CD4-positive, alpha-beta T cell treated with Interleukin-15 for 4 hours (primary cell): ENCODE results near the gene ARL15.

Experiments
- DNase-seq: peaks from one replicate; pipeline ENCODE4 v3.0.0-alpha.2; 2020; ENCODE audit warnings: low spot score

ARL15 gene

DNA sequence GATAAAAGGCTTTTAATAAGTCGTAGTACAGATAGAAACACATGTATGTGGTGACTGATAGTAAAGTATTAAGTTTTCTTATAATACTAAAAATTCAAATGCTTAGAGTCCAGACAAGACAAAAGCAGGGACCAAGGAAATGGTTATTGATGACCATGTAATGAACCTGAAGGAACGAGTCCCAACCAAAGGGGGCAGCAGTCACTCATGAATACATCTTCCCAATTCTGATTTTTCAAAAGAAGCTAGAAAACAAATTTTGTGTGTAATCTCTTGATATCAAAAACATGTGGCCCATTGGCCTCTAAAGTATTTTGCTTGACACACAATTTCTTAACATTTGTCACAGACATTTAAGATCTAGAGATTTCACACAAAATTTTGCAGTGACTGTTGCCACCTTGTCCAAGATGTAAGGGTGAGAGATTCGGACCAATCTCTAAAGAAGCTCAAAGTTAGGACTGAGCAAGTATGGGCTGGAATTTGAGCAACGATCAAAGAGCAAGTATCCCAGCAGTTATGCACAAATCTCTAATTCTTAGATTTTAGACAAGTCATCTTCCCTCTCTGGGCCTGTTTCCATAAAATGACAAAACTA lies 66.8 kb downstream of the ARL15 start:
- peak; percentile 17 for DNase-seq

DNA sequence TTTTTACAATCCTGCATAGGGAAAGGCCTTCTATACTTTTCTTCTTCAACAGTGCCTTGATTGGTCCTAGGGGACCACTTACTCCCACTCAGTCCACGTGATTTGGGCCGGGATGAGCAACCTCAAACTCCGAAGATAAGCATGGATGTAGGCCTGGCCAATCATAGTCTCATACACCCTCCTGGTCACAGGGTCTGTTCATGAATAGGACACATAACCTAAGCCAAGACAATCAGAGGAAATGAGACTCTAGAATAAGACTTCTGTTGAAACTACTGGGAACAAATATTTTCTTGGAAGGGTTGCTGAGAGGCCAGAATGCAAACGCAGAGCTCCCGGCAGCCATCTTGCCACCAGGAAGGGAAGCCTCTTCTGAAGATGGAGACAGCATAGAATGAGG lies 68.1 kb downstream of the ARL15 start:
- DNase-seq: no peak

DNA sequence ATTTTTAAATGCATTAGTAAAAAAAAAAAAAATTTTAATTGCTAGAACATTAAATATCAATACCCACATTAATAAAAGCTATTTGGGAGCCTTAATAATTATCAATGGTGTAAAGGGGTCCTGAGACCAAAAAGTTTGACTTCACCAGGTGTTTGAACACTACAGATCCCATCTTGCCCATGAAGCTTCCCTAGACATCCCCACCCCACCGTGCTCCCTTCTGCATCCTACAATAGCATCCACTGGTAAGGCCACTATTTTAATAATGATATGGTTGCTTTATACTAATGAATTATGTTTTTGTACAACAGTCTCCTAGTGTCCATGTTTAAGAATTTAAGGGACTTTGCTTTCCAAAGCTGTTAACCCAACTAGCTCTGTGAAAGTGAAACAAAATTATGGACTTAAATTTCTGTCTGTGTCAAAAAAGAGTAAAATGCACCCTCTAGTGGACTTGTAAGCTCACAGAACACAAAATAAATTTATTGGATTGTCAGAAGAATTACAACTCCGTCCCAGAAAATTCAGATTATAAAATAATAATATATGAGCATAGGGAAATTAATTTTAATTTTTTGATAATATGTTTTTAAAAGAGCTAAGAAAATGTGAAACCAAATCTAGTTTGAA lies 76.0 kb downstream of the ARL15 start:
- no peak for DNase-seq

DNA sequence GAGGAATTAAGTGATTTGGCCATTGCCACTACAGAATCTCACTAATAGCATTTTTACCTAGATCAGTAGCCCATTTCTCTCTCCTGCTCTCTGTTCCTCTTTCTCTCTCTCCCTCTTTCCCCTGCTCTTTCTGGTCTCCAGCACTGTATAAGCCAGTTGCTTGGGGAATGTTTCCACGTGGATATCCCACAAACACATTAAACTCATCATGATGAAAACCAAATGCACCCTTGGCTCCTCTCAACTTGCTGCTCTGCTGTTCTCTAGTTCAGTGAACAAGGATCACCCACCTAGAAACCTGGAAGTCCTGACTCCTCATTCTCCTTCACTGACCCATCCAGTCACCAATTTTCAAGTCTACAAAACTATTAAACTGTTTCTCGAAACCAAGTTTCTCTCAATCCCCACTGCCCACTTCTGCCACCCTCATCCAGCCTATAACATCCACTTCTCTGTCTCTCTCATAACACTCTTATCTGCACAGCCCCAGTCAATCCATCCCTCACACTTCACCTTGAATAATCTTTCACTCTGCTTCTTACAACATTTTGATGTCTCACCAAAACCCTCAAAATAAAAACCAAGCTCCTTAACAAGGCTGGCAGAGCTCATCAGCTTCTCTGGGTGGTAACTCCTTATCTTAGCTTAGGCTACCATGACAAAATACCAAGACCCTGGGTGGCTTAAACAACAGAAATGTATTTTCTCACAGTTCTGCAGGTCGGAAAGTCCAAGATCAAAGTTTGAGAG lies 79.3 kb downstream of the ARL15 start:
- no peak for DNase-seq

DNA sequence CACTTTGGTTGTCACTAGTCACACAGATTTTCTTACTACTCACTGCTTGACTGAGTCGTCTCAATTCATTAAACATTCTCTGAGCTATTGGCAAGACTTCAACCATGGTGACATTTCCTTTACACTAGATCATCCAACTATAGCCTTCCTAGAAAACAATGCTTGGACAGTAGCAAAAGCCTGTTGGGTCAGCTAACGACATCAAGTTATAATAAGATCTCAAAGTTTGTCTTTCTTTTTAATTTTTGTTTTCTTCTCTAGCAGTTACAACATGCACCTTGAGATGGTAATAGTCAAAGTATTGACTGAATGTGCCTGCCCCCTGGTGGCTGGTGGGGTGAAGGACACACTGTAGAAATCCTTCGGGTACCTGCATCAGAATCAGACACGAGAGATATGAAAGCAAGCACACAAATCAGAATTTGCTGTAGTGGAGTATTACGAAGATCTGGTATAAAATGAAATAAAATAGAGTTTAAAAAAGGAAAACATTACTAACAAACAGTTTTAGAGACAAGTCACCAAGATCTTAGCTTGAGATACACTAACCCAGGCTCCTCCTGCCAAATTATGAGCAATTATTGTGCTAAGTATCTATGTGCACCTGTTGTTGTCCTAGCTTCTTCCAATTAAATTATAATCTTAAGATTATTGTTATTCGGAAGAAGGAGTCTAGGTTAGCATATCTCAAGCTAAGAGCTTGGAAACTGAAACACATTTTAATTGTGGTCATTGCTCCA lies 81.2 kb downstream of the ARL15 start:
- peak; percentile 66 for DNase-seq

DNA sequence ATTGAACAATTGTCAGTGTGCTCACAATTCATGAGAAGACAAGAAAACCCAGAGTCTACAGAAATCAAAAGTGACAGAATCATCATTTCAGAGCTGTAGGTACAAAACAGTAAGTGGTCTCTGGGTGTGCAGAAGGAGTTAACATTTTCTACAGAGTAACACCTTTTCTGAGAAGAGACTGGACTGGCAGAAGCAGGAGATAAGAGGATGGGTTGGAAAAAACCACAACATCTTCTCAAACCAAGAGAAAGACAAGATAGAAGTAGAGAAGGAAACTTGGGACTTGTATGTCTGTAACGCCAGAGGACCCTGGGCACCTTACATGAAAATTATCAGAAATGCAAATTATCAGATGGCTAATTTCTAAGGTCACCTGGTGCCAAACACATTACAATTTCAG lies 82.6 kb downstream of the ARL15 start:
- DNase-seq: no peak

DNA sequence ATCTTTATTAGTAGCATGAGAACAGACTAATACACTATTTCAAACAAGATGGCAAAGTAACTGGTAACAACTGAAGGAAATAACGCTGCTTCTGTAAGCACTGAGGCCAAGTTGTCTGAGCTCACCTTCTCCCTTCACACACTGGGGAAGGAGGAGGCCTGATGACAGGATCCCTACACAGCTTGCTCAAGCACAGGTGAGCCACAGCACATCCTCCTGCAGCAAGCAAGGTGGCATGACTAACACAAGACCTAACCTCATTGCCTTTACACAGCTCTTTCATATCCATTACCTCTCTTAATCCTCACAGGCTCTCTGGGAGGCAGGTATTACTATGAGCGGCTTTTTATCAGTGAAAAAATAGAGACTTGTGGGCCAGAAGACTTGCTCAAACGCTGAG lies 83.3 kb downstream of the ARL15 start:
- DNase-seq: no peak

DNA sequence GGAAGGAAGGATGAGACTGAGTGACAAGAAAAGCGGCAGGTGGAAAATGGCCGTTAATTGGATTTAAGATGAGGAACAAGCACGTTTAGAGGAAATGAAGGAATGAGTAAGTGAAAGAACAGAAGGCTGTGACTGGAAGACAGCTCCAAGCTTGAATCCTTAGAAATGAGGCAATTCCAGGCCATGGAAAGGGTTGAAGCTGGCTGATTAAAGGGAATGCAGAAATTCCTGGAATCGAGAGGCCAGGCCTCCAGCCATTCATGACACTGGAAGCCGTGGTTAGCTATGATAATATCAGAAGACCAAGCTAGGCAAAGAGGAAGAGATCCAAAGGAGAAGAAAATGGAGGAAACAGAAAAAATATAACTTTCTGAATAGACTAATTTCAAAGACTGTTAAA lies 84.2 kb downstream of the ARL15 start:
- no peak for DNase-seq

DNA sequence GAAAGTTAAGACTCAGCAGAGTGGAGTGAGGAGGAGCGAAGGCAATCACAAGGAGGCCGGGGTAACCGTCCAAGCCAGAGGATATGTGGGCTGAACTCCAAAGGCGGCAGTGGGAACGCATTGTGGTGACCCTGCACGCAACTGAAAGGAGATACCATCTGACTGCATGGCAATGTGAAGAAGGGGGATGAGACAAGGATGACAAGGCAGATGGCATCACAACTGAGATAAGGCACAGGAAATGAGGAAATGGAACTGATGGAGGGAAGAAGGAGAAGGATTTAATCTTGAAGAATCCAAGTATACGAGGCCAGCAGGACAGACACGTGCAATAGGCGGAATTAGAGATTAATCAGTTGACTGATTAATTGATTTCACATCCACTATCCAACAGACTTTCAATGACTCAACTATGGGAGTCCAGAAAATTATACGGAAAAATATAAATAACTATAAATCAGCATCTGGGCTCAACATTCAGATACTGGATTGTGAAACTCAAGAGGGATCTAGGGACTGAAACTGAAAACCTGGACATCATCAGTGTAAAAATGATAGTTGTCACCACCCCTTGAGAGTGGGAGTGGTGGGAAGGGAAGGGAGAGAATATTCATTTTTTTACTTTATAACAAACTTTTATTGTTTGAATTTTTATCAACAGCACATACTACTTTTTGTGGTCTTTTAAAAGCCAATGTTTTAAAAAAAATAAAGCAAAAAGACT lies 86.1 kb downstream of the ARL15 start:
- DNase-seq: no peak

DNA sequence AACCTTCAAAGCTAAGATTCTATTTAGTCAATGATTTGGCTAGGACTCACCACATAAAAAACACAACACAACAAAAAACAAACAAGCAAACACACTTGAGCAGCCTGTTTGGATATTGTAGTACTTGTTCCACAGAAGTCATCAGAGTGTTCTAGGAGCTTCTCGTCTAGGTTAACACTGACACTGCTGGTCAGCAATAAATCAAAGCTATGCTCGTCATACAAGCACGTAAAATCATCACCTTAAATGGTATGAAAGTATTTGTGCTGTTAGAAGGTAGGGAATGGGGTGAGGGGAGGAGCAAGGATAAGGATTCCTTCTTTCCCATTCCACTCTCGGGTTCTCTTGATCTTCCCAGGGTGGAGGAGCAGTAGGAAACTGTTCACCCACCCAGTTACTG lies 88.0 kb downstream of the ARL15 start:
- DNase-seq: no peak

DNA sequence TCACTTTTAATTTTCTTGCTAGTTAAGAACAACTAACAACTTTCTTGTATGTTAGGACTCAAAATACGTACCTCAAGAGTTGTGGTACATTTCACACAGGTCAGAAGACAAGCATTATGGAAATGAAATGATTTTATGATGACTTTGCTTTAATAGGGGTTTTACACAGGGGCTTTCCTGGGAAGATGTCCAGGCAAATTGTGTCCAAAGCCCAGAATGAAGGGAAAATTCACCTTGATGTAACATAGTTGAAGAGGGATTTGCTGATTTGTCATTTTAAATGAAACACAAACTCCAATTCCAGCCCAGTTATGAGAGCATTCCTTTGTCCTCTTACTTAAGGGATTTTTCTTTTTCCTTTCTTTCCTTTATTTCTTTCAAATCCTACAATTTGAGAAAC lies 89.2 kb downstream of the ARL15 start:
- no peak for DNase-seq

DNA sequence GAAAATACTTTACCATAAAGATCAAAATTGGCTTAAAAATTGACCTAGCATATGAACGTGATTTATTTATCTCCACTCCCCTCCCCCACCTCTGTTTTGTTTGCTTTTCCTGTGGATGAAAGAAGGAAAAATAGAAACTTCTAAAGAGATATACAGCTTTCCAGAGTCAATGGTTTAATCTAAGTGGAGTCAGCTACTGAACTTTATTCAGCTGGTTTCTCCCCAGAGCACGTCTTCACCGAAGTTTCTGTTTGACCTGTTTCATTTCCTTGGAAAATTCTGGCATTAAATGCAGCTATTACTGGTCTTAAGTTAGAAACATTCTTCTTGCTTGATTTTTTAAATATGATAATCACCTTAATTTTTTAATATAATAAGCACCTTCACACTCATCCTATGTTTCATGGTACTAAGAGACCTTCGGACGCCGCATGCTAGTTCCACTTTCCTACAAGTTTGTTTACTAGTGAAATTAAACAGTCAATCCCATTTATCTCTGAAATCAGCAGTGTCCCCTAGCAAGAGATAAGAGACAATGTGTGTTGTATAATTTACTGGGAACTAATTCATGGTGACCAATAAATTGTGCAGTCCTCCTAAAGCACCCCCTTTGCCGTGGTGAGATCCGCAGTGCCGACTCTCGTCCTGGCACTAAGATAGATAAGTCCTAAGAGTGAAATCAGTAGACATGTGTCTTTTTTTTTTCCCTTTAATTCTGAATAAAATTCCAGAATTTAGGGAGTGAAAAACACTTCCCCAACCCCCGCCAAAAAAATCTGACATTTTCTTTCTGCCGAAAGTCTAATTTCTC lies 89.9 kb downstream of the ARL15 start:
- no peak for DNase-seq

DNA sequence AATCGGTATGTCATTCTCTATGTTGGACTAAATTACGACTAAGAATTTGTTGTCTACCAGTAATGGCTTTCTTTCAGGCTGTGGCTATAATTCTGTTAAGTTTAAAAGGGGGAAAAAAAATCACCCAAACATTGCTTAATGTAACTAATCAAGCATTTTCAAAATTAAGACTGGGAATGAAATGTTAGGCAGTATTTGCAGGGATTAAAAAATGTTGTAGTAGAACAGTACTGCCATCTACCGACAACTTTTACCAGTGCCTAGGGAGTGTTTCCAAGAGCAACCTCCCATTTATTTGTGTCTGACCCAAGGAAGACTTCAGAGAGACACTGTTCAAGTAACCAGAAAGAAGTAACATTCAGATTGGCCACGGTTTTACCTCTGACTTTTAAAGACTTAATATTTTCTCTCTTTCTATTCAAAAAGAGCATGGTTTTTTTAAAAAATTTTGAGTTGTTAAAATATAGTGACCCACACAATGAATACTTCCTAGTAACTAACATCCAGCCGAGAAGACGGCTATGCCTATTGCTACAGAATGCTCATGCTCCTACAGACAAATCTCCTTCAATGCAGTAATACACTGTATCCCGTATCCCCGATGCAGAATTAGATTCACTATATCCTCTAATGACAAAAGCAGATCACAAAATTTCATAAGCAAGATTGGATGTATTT lies 92.4 kb downstream of the ARL15 start:
- peak; percentile 30 for DNase-seq

DNA sequence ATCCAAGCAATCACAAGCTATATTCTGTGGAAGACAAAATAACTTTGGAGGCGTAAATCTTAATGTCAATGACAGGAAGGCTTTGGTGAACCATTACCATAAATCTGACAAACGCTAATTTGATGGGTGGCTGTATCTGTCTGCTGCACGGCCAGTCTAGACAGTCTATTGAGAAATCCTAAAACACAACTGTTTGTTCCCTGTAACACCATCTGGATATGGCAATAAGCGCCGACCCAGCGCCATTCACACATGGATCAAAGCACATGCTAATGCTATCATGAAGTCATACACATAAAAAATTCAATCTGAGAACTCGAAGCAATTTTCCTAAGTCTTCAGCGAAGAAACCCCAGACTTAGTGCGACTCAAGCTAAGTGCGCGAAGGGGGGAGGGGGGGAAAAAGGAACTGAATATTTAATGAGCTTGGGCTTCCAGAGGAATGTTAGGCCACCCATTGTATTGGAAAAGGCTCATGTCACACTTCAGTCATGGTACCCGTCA lies 95.1 kb downstream of the ARL15 start:
- DNase-seq: no peak

DNA sequence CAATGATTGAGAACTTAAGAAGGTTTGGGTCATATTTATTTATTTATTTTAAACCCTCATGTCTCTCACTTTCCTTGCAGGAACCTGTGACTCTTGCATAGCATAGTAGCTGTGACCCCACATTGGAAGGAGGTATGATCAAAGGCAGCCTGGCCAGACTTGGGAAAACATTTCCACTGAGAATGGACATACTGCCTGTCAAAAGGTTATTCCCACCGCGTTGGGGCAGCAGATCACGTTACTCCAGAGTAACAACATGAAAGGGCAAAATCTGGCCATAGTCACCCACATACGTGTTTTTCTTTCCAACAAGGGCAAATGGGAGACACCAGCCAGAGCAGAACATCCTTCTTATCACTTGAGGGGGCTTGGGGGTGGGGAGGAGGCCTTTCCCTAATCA lies 95.7 kb downstream of the ARL15 start:
- DNase-seq: no peak

DNA sequence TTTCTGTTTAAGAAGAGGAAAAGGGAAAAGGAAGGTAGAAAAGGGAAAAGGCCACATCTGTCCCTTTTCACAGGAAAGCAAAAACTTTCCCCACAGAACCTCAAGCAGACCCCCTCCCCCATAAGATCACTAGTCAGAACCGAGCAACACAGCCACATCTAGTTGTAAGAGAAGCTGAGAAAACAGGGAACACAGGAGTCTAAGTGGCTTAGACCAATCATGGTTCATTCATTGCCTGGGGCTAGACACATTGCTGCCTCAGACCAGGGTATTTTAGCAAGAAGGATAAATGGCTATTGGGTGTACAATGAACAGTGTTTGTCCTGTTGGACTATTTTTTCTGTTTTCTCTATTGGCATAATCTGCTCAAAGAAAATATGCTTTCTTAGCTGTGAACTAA lies 98.0 kb downstream of the ARL15 start:
- no peak for DNase-seq

DNA sequence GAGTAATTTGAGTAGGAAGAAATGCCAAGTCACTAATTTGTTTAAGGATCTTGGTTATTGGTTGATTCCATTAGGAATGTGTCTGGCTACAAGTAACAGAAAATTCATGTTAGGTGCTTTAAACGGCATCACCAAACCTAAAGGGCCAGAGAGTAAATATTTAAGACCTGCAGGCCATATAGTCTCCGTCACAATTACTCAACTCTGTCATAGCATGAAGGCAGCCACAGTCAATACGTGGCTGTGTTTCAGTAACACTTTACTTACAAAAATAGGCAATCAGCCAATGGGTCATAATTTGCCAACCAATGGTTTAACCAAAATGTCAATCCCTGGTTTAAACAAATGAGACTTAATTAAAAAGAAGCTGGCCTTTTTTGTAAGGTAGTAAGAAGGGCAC lies 98.5 kb downstream of the ARL15 start:
- DNase-seq: no peak

DNA sequence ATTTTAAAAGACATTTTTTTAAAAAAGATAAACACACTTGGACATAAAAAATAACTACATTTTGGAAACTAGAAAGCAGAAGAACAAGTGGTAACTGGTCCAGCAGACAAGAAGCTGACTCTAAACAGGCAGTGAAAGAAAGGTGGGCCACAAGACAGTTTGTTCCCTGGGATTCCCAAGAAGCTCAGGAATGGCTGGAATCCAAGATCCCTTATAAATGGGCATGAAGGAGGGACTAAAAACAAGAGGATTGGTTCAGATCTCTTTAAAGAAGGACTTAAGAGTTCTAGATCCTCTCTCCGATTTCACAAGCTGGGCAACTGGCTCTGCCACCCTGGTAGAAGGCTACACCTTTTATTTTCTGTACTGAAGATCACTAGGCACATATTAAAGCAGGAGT lies 102.8 kb downstream of the ARL15 start:
- no peak for DNase-seq

DNA sequence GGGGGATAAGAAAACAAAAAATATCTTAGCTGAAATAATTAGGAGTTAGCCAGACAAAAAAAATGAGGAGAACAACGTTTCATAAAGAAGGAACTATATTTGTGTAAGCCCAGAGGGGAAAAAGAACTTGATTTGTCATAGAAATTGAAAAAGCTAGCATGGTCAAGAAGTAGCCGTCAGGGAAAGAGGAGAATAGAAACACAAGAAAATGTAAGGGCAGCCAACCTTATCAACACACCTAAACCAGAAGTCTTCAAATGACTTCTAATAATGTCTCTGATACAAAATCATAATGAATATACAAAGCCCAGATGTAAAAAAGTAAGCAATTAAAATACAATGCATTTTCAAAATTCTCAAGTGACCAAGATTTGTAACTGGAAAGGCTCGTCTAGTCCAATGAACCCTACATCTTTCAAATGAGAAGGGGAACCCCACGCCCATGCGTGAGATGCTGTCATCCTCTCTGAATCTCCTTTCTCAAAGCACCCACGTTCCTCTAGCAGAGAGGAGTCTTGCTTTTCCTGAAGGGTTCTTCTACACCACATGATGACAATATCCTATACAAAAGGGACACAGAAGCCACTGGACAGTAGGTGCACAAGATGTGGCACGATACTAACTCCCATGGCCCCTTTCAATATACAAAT lies 103.7 kb downstream of the ARL15 start:
- no peak for DNase-seq

DNA sequence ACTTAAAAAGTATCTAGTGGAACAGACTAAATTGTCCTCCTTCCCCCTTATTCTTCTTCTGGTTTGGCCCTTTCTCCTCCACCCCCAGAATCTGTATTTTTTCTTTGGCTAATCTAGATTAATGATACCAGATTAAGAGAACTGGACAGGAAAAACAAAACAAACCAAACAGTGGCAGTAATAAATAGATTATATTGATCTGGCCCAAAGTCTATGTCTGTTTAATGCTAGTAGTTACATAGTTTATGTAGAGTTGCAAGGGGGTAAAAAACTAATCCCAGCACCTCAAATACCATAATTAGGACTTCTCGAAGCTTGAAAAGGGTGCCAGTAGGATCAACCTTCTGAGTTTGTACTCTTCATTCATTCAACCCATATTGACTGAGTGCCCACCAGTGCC lies 104.5 kb downstream of the ARL15 start:
- no peak for DNase-seq
